ENCODE data around the gene EIF2B1. TPM values are rescaled to one million over a fixed set of nuclear protein-coding genes. Genes with fewer than 3 reads are reported as not detected.

The EIF2B1 gene
- total RNA-seq, 1 donor from 2014 or later, result 80.0 TPM

- Histone ChIP-seq H3K4me3 (ENCODE audit: low read depth, low read length) (no peak overlapping the region), H3K27me3 (ENCODE audit: control insufficient read depth, insufficient read depth, low read length) (no peaks in the 10 kb centered on the region), H3K36me3 (ENCODE audit: control insufficient read depth, insufficient read depth, low read length) (peaks cover 1% of the 10 kb centered on the region)
- no peak for DNase-seq (ENCODE audit: low read depth)
- TF ChIP-seq, protein P1, sequence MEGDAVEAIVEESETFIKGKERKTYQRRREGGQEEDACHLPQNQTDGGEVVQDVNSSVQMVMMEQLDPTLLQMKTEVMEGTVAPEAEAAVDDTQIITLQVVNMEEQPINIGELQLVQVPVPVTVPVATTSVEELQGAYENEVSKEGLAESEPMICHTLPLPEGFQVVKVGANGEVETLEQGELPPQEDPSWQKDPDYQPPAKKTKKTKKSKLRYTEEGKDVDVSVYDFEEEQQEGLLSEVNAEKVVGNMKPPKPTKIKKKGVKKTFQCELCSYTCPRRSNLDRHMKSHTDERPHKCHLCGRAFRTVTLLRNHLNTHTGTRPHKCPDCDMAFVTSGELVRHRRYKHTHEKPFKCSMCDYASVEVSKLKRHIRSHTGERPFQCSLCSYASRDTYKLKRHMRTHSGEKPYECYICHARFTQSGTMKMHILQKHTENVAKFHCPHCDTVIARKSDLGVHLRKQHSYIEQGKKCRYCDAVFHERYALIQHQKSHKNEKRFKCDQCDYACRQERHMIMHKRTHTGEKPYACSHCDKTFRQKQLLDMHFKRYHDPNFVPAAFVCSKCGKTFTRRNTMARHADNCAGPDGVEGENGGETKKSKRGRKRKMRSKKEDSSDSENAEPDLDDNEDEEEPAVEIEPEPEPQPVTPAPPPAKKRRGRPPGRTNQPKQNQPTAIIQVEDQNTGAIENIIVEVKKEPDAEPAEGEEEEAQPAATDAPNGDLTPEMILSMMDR (IDR thresholded peaks at IDR 0.05; ENCODE audit: insufficient read depth, low read length, poor library complexity, severe bottlenecking), result no peak
These were observed 22.9 kb upstream of the EIF2B1 start for GRCh38 chr12:123656392-123656791.

DNA sequence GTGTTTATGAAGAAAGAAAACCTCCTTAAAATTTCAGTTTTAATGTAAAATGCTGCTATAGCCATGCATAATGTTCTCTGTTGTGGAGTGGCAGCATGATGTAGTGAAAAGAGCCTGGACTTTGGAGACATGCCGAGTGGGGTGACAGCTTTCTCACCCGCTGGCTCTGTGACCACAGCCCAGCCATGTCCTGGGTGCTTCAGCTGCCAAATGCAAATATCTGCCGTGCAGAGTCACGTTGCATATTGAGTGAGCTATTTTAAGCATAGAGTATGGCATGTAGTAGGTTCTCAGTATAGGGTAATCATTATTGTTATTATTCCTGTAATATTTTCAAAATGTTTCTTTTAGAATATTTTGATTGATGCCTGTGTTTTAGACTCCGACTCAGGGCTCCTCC lies 21.9 kb upstream of the EIF2B1 start:
- TF ChIP-seq, protein P1 (IDR thresholded peaks at IDR 0.05; ENCODE audit: insufficient read depth, low read length, poor library complexity, severe bottlenecking), result no peak
- DNase-seq (ENCODE audit: low read depth), result no peak
- Histone ChIP-seq H3K4me3 (ENCODE audit: low read depth, low read length) (no peak overlapping the region), H3K27me3 (ENCODE audit: control insufficient read depth, insufficient read depth, low read length) (no peaks in the 10 kb centered on the region), H3K36me3 (ENCODE audit: control insufficient read depth, insufficient read depth, low read length) (peaks cover 1% of the 10 kb centered on the region)

- TF ChIP-seq, protein P1 (IDR thresholded peaks at IDR 0.05; ENCODE audit: insufficient read depth, low read length, poor library complexity, severe bottlenecking), result no peak
- H3K4me3 ChIP-seq (ENCODE audit: low read depth, low read length), result no peak overlapping the region
- no peak for DNase-seq (ENCODE audit: low read depth)
- H3K36me3 ChIP-seq (ENCODE audit: control insufficient read depth, insufficient read depth, low read length), result no peaks in the 10 kb centered on the region
- no peaks in the 10 kb centered on the region for H3K27me3 ChIP-seq (ENCODE audit: control insufficient read depth, insufficient read depth, low read length)
These were observed 20.7 kb upstream of the EIF2B1 start for GRCh38 chr12:123654129-123654701.

- Histone ChIP-seq H3K4me3 (ENCODE audit: low read depth, low read length) (no peak overlapping the region), H3K36me3 (ENCODE audit: control insufficient read depth, insufficient read depth, low read length) (no peaks in the 10 kb centered on the region), H3K27me3 (ENCODE audit: control insufficient read depth, insufficient read depth, low read length) (no peaks in the 10 kb centered on the region)
- no peak for DNase-seq (ENCODE audit: low read depth)
- TF ChIP-seq, protein P1 (IDR thresholded peaks at IDR 0.05; ENCODE audit: insufficient read depth, low read length, poor library complexity, severe bottlenecking), result no peak
These were observed 14.9 kb upstream of the EIF2B1 start for GRCh38 chr12:123648401-123648800.

DNA sequence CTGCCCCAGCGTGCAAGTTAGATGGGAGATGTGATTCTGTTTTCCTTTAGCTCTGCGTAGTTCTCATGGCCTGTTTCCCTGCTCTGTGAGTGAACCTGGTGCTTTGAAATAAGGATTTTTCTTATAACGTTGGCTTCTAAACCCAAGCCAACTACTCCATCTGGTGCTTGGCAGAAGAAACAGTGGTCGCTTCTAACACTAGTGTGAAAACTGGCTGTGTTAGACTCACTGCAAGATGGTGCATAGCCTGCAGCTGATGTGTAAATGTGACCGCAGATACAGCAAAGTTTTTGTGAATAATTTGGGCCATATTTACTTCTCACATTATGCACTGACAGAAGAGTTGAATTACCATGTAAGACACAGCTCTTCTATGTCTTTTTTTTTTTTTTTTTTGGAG lies 12.4 kb upstream of the EIF2B1 start:
- DNase-seq (ENCODE audit: low read depth), result no peak
- no peak overlapping the region for H3K4me3 ChIP-seq (ENCODE audit: low read depth, low read length)
- no peaks in the 10 kb centered on the region for H3K27me3 ChIP-seq (ENCODE audit: control insufficient read depth, insufficient read depth, low read length)
- no peaks in the 10 kb centered on the region for H3K36me3 ChIP-seq (ENCODE audit: control insufficient read depth, insufficient read depth, low read length)
- TF ChIP-seq, protein P1 (IDR thresholded peaks at IDR 0.05; ENCODE audit: insufficient read depth, low read length, poor library complexity, severe bottlenecking), result no peak

- DNase-seq (ENCODE audit: low read depth), result no peak
- H3K27me3 ChIP-seq (ENCODE audit: control insufficient read depth, insufficient read depth, low read length), result no peaks in the 10 kb centered on the region
- H3K36me3 ChIP-seq (ENCODE audit: control insufficient read depth, insufficient read depth, low read length), result no peaks in the 10 kb centered on the region
- TF ChIP-seq, protein P1 (IDR thresholded peaks at IDR 0.05; ENCODE audit: insufficient read depth, low read length, poor library complexity, severe bottlenecking), result no peak
- H3K4me3 ChIP-seq (ENCODE audit: low read depth, low read length), result no peak overlapping the region
These were observed 11.9 kb upstream of the EIF2B1 start for GRCh38 chr12:123645380-123645779.
